Measurements from ENCODE around the gene LRRTM2. TPM values are rescaled to one million over a fixed set of nuclear protein-coding genes. Genes with fewer than 3 reads are reported as not detected.

LRRTM2 gene
- total RNA-seq, 4 donors from 2014 or later, result under 0.01 to 0.87 (median 0.31) TPM

DNA sequence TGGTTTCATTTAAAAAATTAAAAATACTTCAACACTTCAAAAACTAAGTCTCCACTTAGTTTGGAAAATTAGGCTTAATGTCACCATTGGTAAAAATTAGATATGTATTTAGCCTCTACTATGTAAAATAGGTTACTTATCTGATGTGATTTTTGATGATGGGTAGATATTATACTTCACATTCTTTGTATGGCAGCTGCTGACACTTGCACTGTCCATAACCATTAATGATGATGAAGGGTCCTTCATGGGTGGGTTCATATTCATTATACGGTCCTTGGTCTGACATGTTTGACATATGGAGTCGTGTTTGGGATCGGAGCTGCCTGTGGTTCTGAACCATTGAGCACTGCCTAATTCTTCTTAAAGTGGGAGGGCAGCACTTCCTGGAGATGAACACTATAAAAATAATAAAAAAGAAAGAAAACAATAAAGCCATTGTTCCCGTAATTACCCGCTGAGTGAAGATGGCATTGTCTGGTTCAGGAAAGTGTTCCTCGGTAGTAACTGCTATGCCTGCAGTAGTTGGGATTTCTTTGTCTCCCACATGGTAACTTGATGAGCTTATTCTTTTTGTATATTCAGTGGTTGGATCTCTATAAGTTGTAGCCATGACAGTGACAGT lies 2.2 kb downstream of the LRRTM2 start:
- no peaks in the 10 kb centered on the region for H3K36me3 ChIP-seq
- no peak for TF ChIP-seq POLR2A (IDR thresholded peaks at IDR 0.05)
- WGBS, 2 donors (ENCODE audit: low coverage in 1 of 2), result 67 to 80% methylated on average over 6 of the region's 6 CpGs
- H3K4me3 ChIP-seq, result no peak overlapping the region
- no peak overlapping the region for H3K27ac ChIP-seq
- ATAC-seq, result no peak
- no peaks in the 10 kb centered on the region for H3K27me3 ChIP-seq
- H3K9me3 ChIP-seq, result no peaks in the 10 kb centered on the region
- H3K4me1 ChIP-seq, result peaks cover 8 to 82% (median 24%) of the 10 kb centered on the region in 3 donors

DNA sequence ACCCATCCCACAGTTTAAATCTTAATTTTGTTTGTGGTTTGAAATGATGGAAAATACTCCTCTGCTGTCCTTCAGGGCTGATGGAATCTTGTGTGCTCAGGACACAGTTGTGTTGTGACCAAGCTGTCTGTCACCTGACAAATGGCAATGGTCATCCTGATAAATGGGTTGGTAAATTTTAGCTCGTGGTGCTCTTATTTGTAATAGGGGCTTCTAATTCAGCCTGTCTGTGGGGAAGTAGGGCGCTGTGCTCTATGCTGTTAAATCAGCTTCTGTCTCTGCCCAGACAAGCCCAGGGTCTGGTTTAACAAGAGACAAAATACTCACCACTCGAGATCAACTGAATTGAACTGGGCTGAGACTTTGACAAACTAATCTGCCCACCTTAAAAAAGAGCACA lies 4.5 kb downstream of the LRRTM2 start:
- Histone ChIP-seq H3K4me3 (no peak overlapping the region), H3K9me3 (no peaks in the 10 kb centered on the region), H3K4me1 (peaks cover 8 to 83% (median 27%) of the 10 kb centered on the region in 3 donors), H3K27ac (no peak overlapping the region), H3K27me3 (no peaks in the 10 kb centered on the region), H3K36me3 (no peaks in the 10 kb centered on the region)
- ATAC-seq, result no peak
- TF ChIP-seq, protein P1, sequence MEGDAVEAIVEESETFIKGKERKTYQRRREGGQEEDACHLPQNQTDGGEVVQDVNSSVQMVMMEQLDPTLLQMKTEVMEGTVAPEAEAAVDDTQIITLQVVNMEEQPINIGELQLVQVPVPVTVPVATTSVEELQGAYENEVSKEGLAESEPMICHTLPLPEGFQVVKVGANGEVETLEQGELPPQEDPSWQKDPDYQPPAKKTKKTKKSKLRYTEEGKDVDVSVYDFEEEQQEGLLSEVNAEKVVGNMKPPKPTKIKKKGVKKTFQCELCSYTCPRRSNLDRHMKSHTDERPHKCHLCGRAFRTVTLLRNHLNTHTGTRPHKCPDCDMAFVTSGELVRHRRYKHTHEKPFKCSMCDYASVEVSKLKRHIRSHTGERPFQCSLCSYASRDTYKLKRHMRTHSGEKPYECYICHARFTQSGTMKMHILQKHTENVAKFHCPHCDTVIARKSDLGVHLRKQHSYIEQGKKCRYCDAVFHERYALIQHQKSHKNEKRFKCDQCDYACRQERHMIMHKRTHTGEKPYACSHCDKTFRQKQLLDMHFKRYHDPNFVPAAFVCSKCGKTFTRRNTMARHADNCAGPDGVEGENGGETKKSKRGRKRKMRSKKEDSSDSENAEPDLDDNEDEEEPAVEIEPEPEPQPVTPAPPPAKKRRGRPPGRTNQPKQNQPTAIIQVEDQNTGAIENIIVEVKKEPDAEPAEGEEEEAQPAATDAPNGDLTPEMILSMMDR (IDR thresholded peaks at IDR 0.05), result no peak
- 33 to 75% methylated on average over 1 to 3 of the region's 3 CpGs for WGBS, 2 donors (ENCODE audit: low coverage in 1 of 2)

DNA sequence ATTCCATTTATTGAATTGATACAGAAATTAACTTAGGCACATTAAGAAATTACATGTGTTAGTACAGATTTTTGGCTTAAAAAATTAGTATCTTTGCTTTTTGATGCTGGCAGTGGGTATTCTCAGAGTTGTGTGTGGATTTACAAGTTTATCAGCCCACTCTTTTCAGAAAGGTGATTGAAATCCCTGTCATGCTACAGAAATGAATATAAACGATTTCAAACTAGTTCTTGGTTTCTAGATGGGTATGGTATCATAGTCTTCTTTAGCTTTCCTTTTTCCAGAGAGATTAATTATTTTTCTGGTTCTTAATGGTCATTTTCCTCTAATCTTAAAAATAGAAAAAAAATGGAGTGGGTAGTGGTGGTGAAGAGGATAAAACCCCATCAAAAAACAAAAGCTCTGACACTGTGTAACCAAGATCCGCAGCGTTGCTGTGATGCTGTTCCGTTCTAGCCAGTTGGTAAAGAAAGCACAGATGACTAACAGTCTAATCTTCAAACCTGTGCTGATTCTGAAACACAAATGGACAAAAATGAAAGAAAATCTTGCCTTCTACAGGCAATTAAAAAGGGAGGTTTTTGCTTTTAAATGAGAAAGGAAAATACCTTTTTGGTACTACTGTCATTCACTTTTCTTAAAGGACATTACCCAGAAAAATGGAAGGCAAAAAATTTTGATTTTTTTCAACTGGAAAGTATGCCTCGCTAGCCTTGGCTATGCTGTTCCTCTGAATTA lies 5.2 kb downstream of the LRRTM2 start:
- peaks cover 8 to 76% (median 25%) of the 10 kb centered on the region in 3 donors for H3K4me1 ChIP-seq
- TF ChIP-seq, protein P1 (IDR thresholded peaks at IDR 0.05), result no peak
- TF ChIP-seq POLR2AphosphoS5 (IDR thresholded peaks at IDR 0.05), result no peak
- TF ChIP-seq EP300 (IDR thresholded peaks at IDR 0.05), result no peak
- no peak for TF ChIP-seq POLR2A (IDR thresholded peaks at IDR 0.05)
- WGBS, 2 donors (ENCODE audit: low coverage in 1 of 2), result 39 to 59% methylated on average over 5 of the region's 5 CpGs
- H3K27me3 ChIP-seq, result no peaks in the 10 kb centered on the region
- no peak for ATAC-seq
- no peaks in the 10 kb centered on the region for H3K9me3 ChIP-seq
- no peak overlapping the region for H3K27ac ChIP-seq
- no peaks in the 10 kb centered on the region for H3K36me3 ChIP-seq
- no peak overlapping the region for H3K4me3 ChIP-seq

DNA sequence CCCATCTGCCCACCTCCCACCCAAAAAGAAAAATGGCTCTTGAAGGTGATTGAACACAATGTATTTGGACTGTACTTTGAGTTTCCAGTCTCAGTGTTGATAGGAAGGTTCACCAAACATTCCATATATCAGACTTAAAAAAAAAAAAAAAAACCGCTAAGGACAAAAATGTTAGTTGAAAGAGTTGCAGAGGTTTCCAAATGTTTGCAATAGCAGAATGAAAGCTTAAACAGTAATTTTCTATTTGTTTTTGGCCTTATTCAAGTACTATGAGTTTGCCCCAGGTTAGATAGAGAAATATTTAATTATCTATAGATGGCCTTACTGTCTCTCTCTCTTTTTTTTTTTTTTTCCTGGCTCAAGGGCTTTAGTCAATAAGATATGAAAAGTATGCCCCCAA lies 6.1 kb downstream of the LRRTM2 start:
- no peak overlapping the region for H3K4me3 ChIP-seq
- H3K4me1 ChIP-seq, result peaks cover 8 to 68% (median 21%) of the 10 kb centered on the region in 3 donors
- peaks cover 0 to under 1% (median 0%) of the 10 kb centered on the region in 3 donors for H3K9me3 ChIP-seq
- no peak for TF ChIP-seq POLR2A (IDR thresholded peaks at IDR 0.05)
- no peak for TF ChIP-seq POLR2AphosphoS5 (IDR thresholded peaks at IDR 0.05)
- TF ChIP-seq, protein P1 (IDR thresholded peaks at IDR 0.05), result no peak
- no peak for TF ChIP-seq EP300 (IDR thresholded peaks at IDR 0.05)
- H3K27ac ChIP-seq, result no peak overlapping the region
- H3K27me3 ChIP-seq, result no peaks in the 10 kb centered on the region
- no peaks in the 10 kb centered on the region for H3K36me3 ChIP-seq
- WGBS, 2 donors (ENCODE audit: low coverage in 1 of 2), result 56 to 81% methylated on average over 1 of the region's 1 CpG
- ATAC-seq, result no peak

DNA sequence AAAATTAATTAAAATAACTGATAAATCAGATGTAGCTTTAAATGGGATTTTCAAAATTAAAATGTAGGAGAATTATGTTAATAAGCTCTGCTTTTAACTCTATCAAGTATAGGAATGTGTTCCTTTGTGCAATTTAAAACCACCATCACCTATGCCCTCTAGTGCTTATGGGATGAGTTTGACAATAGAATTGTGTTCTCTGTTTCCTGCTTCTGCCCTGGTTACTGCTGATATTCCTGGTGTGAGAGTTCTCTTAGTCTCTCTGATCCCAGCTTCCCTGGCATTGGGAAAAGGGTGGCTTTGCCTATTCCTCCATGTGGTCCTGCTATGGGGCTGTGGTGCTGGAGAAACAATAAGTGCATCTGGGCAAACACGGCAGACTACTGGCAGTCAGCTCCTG lies 8.1 kb downstream of the LRRTM2 start:
- H3K27ac ChIP-seq, result no peak overlapping the region
- ATAC-seq, result no peak
- H3K4me1 ChIP-seq, result peaks cover 8 to 48% (median 17%) of the 10 kb centered on the region in 3 donors
- no peak overlapping the region for H3K4me3 ChIP-seq
- H3K36me3 ChIP-seq, result peaks cover 0 to 12% of the 10 kb centered on the region in 2 donors
- no peak for TF ChIP-seq POLR2A (IDR thresholded peaks at IDR 0.05)
- TF ChIP-seq, protein P1 (IDR thresholded peaks at IDR 0.05), result no peak
- no peak for TF ChIP-seq EP300 (IDR thresholded peaks at IDR 0.05)
- TF ChIP-seq POLR2AphosphoS5 (IDR thresholded peaks at IDR 0.05), result no peak
- WGBS, 2 donors (ENCODE audit: low coverage in 1 of 2), result 60% methylated on average over 1 of the region's 1 CpG; no CpG with 5 or more reads in 1 of the 2 donors
- H3K27me3 ChIP-seq, result no peaks in the 10 kb centered on the region
- peaks cover 0 to 13% (median 0%) of the 10 kb centered on the region in 3 donors for H3K9me3 ChIP-seq

All from gastroesophageal sphincter (tissue), 4 donors.